OCI-M1 (cell line): ENCODE results near the gene HSPA1A.
"Not testable (repeated sequence)": the region's sequence is repeated elsewhere in the genome, so short reads cannot be mapped to it uniquely, and the experiment has no call there.

ENCODE experiments used
- DNase-seq: peaks from one replicate; lab custom pipeline; 2025; lab: John Stamatoyannopoulos, UW

The HSPA1A gene

GRCh38 chr6:31811645-31812044 is 3.7 kb upstream of the HSPA1A start:
- no peak for DNase-seq

- DNase-seq: no peak
Measured at GRCh38 chr6:31813465-31813849, 1.9 kb upstream of the HSPA1A start.

- peak; percentile 96 for DNase-seq
Measured at GRCh38 chr6:31814677-31815024, 692 bp upstream of the HSPA1A start.

- peak; percentile 73 for DNase-seq
Measured at GRCh38 chr6:31817133-31817928, 2.0 kb downstream of the HSPA1A start.

GRCh38 chr6:31817929-31818511 is 2.7 kb downstream of the HSPA1A start:
- not testable (repeated sequence) for DNase-seq

- peak; percentile 29 for DNase-seq
Measured at GRCh38 chr6:31819871-31820299, 4.5 kb downstream of the HSPA1A start.

GRCh38 chr6:31820399-31820798 is 5.1 kb downstream of the HSPA1A start:
- DNase-seq: not testable (repeated sequence)

- peak; percentile 92 for DNase-seq
Measured at GRCh38 chr6:31821301-31822035, 6.1 kb downstream of the HSPA1A start.

- DNase-seq: peak; percentile 97
Measured at GRCh38 chr6:31822036-31822821, 6.9 kb downstream of the HSPA1A start.

- not testable (repeated sequence) for DNase-seq
Measured at GRCh38 chr6:31823592-31824196, 8.4 kb downstream of the HSPA1A start.

- no peak for DNase-seq
Measured at GRCh38 chr6:31825553-31825952, 10.2 kb downstream of the HSPA1A start.

GRCh38 chr6:31826793-31827285 is 11.5 kb downstream of the HSPA1A start:
- peak; percentile 95 for DNase-seq

- DNase-seq: peak; percentile 100
Measured at GRCh38 chr6:31827286-31828079, 12.1 kb downstream of the HSPA1A start, which contains the start of gene HSPA1B. Gene HSPA1B (plus strand): TSS chr6:31827738. CDS start chr6:31827951, 213 bp downstream.

GRCh38 chr6:31829633-31830283 is 14.4 kb downstream of the HSPA1A start:
- DNase-seq: peak; percentile 89

GRCh38 chr6:31830886-31831335 is 15.6 kb downstream of the HSPA1A start:
- peak; percentile 61 for DNase-seq

- peak; percentile 58 for DNase-seq
Measured at GRCh38 chr6:31831350-31832215, 16.2 kb downstream of the HSPA1A start.

GRCh38 chr6:31834367-31835250 is 19.3 kb downstream of the HSPA1A start:
- peak; percentile 97 for DNase-seq

GRCh38 chr6:31836047-31836473 is 20.7 kb downstream of the HSPA1A start:
- DNase-seq: no peak
